GM12875 (cell line): ENCODE data around the gene SALL1.

Experiments
- H3K4me3 ChIP-seq: one replicate; pipeline ENCODE4 v1.5.1; 2011; ENCODE audit warnings: low read depth, low read length, control low read depth
- CTCF ChIP-seq: IDR thresholded peaks from 2 replicates; pipeline ENCODE4 v1.5.1; 2011; ENCODE audit warnings: low read depth, mild to moderate bottlenecking, control low read depth, inconsistent platforms, low read length, moderate library complexity, borderline replicate concordance; ENCODE audit not compliant: insufficient read depth

The SALL1 gene

DNA sequence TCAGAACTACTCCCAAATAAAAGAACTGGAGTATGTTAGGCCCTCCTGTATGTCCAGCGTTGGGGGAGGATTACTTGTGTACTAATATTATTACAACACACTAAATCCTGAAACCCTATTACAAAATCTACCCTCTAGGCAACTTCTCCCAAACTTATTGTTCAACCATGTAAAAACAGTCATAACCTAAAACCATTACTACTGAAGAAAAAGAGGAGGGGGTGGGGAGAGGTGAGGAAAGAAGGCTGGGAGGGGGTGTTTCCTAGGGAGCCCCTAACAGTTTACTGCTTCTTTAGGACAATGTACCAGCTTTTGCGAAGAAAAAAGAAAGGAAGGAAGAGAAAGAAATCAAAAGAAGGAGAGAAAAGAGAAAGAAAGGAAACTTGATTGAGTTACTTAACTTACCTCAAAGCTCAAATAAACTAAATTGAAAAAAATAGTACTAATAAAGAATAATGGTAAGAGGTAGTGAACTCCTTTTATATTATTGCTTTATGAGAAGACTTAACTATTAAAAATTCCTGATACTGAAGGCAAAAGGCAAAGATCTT lies 2.3 kb downstream of the SALL1 start:
- no peak for TF ChIP-seq CTCF
- no peak overlapping the region for H3K4me3 ChIP-seq

- H3K4me3 ChIP-seq, result no peak overlapping the region
- no peak for TF ChIP-seq CTCF
Measured at GRCh38 chr16:51147776-51148677, 3.0 kb downstream of the SALL1 start.

DNA sequence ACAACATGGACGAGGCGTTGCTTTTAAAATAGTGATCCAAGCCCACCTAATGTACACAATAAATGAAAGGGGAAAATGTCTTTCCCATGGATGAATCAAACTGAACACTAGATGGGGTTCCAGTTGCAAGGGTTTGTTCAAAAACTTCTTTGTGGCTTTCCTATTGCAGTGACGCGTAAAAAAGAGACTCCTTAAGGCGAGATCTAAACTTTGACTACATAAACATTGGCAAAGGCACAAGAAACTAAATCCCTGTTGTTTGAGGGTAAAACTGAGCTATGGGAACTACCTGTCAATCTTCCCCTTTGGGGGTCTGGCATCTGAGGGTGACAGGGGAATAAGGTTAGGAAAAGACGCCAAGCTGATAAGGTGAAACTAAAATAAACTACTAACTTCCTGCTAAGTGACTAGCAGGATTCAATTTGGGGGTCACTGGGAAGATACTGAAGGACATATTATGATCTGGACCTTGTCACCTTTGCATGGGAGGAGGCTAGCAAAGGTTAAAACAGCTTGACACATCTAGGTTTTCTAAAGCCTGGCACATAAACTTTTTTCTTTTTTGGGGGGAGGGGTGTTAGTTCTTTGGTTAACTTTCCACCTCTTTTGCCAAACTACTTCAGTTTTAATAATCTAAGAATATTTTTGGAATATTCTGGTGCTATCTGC lies 4.7 kb downstream of the SALL1 start:
- no peak overlapping the region for H3K4me3 ChIP-seq
- TF ChIP-seq CTCF, result no peak

DNA sequence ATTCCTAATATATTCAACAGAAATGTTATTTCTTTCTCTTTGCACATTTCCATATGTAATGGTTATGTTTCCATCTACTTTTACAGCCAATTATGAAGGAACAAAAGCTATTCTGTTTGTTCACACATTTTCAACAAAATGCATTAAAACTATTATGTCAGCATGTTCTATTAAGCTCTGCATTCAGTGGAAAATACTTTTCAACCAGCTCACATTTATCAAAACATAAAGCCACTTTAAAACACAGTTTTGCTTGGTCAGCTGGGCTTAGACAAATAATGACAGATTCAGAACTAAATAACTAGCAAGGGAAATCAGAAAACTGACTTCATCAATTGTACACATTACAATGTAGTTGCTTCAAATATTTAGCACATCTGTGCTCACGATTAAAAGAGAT lies 6.9 kb downstream of the SALL1 start:
- no peak overlapping the region for H3K4me3 ChIP-seq
- no peak for TF ChIP-seq CTCF

DNA sequence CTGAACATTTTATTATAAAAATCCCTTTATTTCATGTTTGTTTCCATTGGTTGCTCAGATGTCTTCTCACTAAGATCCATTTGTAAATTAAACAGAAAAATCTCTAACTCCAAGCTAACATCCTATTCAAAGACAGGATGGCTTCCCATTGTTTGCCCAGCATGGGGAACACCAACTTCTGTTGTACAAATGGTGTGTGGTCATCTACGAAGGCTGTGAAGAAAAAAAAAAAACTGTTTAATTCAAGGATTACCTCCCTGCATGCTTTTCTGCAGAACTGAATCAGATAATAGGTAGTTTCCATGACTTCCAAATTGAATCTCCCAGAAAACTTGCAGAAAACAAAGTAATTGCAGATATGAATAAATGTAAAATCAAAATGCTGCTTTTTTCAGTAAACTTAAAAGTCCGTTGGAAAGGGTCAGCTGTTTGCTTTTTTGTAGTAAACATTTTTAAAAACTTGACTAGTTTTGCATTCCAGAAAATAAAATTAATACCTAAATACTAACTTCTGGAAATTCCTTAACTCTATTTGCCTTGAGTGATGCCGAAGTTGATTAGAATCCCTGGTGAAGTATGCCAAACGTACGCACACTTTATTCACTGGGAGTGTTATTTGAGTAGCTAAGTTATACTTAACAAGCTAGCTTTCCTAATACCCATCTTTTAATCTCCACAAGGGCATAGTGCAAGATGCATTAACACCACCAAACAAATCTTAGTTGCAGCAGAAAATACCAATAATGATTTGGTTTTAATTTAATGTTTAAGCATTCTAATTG lies 7.7 kb downstream of the SALL1 start:
- TF ChIP-seq CTCF, result no peak
- H3K4me3 ChIP-seq, result no peak overlapping the region

- H3K4me3 ChIP-seq, result no peak overlapping the region
- no peak for TF ChIP-seq CTCF
Measured at GRCh38 chr16:51141541-51141940, 9.5 kb downstream of the SALL1 start.
